K562 (cell line): ENCODE results near the gene INPP4B. TPM values are rescaled to one million over a fixed set of nuclear protein-coding genes. Genes with fewer than 3 reads are reported as not detected.

ENCODE experiments used
- ATAC-seq: fragments of 200-7000 bp; cut with Tn5 transposase; 3 replicates; pipeline ENCODE4 v1.9.1; 2020; ENCODE audit warnings: moderate library complexity
- BruUV-seq: library from RNA; stranded (reverse); fragments of 400-500 nt; replicated peaks from 2 replicates; lab custom pipeline; 2021; lab: Mats Ljungman, UMichigan
- CTCF ChIA-PET: fragments of 300-600 bp; formaldehyde crosslinking; extraction: SDS; loops from one replicate; lab custom pipeline; 2021; ENCODE audit warnings: low intra/inter-chr PET ratio; lab: Yijun Ruan, JAX
- POLR2A ChIA-PET: fragments of 300-600, 350-650 bp; sonication (Branson Sonifier 250); formaldehyde crosslinking; extraction: SDS; loops from one replicate; lab custom pipeline; 2021; ENCODE audit warnings: antibody characterized with exemption, inconsistent platforms; lab: Yijun Ruan, JAX
- DNase-seq, 4 experiments: peaks; one replicate each; pipeline versions ENCODE4 v3.0.0 to v3.0.0-alpha.2; 2011 to 2018; ENCODE audit warnings: low spot score in 3 of 4, mixed read lengths in 3 of 4; ENCODE audit errors: extremely low read depth in 1 of 4
- FAIRE-seq: peaks from 2 replicates; lab custom pipeline; 2011; peaks lifted over from hg19 to GRCh38; lab: Jason Lieb, UNC
- H2AFZ ChIP-seq: 2 replicates; pipeline ENCODE4 v1.6.0; 2011; ENCODE audit warnings: low read depth, low read length, control low read depth, inconsistent platforms
- H3K27ac ChIP-seq: fragments of 200-600 bp; 3 replicates; pipeline ENCODE4 v1.8.0; 2011; ENCODE audit warnings: low read depth, mild to moderate bottlenecking, control low read depth, inconsistent platforms, low read length, moderate library complexity, mixed read lengths; ENCODE audit errors: extremely low read depth
- H3K27me3 ChIP-seq, 2 experiments: fragments of 300-600 bp in 1 of 2; 2 replicates in 1 of 2; 3 replicates in 1 of 2; pipeline versions ENCODE4 v1.6.0 to v1.8.0; 2011; ENCODE audit warnings: inconsistent platforms in 2 of 2, low read length in 2 of 2, mild to moderate bottlenecking in 1 of 2, mixed read lengths in 1 of 2, moderate library complexity in 1 of 2; ENCODE audit not compliant: control insufficient read depth in 2 of 2, insufficient read depth in 2 of 2
- H3K36me3 ChIP-seq: fragments of 300-600 bp; 3 replicates; pipeline ENCODE4 v1.8.0; 2011; ENCODE audit warnings: mild to moderate bottlenecking, low read length, inconsistent platforms; ENCODE audit not compliant: control insufficient read depth, insufficient read depth
- H3K4me1 ChIP-seq, 2 experiments: fragments of 200-600 bp in 1 of 2; replicated peaks in 1 of 2; 2 replicates in 1 of 2; 3 replicates in 1 of 2; pipeline versions ENCODE4 v1.5.1 to v1.8.0; 2011; ENCODE audit warnings: inconsistent platforms in 2 of 2, low read length in 2 of 2, mild to moderate bottlenecking in 1 of 2, mixed read lengths in 1 of 2, moderate library complexity in 1 of 2; ENCODE audit not compliant: control insufficient read depth in 2 of 2, insufficient read depth in 2 of 2
- H3K4me2 ChIP-seq: 2 replicates; pipeline ENCODE4 v1.6.1; 2011; ENCODE audit warnings: low read length, control low read depth, inconsistent platforms, mixed read lengths; ENCODE audit not compliant: insufficient read depth
- H3K4me3 ChIP-seq: fragments of 200-600 bp; sonication (generic), shearing (Covaris generic); 2 replicates; pipeline ENCODE4 v1.5.1; 2016; ENCODE audit warnings: control low read depth, inconsistent platforms
- H3K79me2 ChIP-seq: fragments of 200-600 bp; 3 replicates; pipeline ENCODE4 v1.8.0; 2011; ENCODE audit warnings: low read length, inconsistent platforms; ENCODE audit not compliant: control insufficient read depth, insufficient read depth
- H3K9ac ChIP-seq, 2 experiments: 2 replicates each; pipeline versions ENCODE4 v1.6.0 to v1.6.1; 2011; ENCODE audit warnings: low read depth in 2 of 2, low read length in 2 of 2, control low read depth in 1 of 2, inconsistent platforms in 1 of 2, mild to moderate bottlenecking in 1 of 2, mixed read lengths in 1 of 2; ENCODE audit not compliant: insufficient read depth in 1 of 2
- H3K9me1 ChIP-seq: one replicate; pipeline ENCODE4 v1.6.0; 2011; ENCODE audit warnings: inconsistent platforms, mild to moderate bottlenecking, low read length, moderate library complexity; ENCODE audit not compliant: control insufficient read depth, insufficient read depth
- H3K9me3 ChIP-seq: replicated peaks from 2 replicates; pipeline ENCODE4 v1.5.1; 2011; ENCODE audit warnings: low read depth, low read length, inconsistent platforms; ENCODE audit not compliant: control insufficient read depth, insufficient read depth
- H4K20me1 ChIP-seq: replicated peaks from 2 replicates; pipeline ENCODE4 v1.6.1; 2011; ENCODE audit warnings: low read length, inconsistent platforms, mixed read lengths; ENCODE audit not compliant: control insufficient read depth, insufficient read depth
- BCLAF1 ChIP-seq, 2 experiments: fragments of 450-650 bp in 1 of 2; IDR thresholded peaks; 2 replicates each; pipeline ENCODE4 v1.6.1; 2011 to 2017; ENCODE audit warnings: low read depth in 2 of 2, antibody characterized with exemption in 1 of 2, borderline replicate concordance in 1 of 2, low read length in 1 of 2, mild to moderate bottlenecking in 1 of 2, mixed read lengths in 1 of 2; ENCODE audit not compliant: control insufficient read depth in 1 of 2
- ERF ChIP-seq: fragments of 450-650 bp; formaldehyde crosslinking; IDR thresholded peaks from 2 replicates; pipeline ENCODE4 v1.4.0; 2020; ENCODE audit warnings: mild to moderate bottlenecking, mixed read lengths
- ETS1 ChIP-seq: conservative IDR thresholded peaks from 2 replicates; pipeline ENCODE4 v1.6.1; 2011; ENCODE audit warnings: low read depth, mild to moderate bottlenecking, low read length; ENCODE audit not compliant: control insufficient read depth
- TBL1XR1 ChIP-seq, 2 experiments: IDR thresholded peaks; 2 replicates each; pipeline ENCODE4 v1.6.1; 2012; ENCODE audit warnings: improper control_type of control experiment in 2 of 2, low read length in 2 of 2, mild to moderate bottlenecking in 1 of 2
- ZNF584 ChIP-seq: fragments of 200-800 bp; sonication (Bioruptor generic); IDR thresholded peaks from 2 replicates; pipeline ENCODE4 v1.6.1; 2016; ENCODE audit warnings: low read depth, mild to moderate bottlenecking, missing genetic modification characterization, missing compliant biosample characterization
- WGBS: fragments of 100-300 bp; shearing (Covaris generic); methylation state at CpG from one replicate; pipeline ENCODE4 v1.1.6; 2016; ENCODE audit warnings: low coverage, mixed read lengths; ENCODE audit not compliant: insufficient coverage; ENCODE audit errors: missing lambda C conversion rate; 5-methylcytosine and 5-hydroxymethylcytosine counted together
- in situ Hi-C: fragments of 300-500 bp; cut with MboI; formaldehyde crosslinking; loops from 4 replicates; pipeline ENCODE4 v1.15.0; 2018; ENCODE audit warnings: inconsistent platforms, mixed read lengths
- intact Hi-C: fragments of 100-400 bp; cut with micrococcal nuclease; formaldehyde crosslinking; loops from 2 replicates; pipeline ENCODE4 v1.14.2; 2022
- polyA plus RNA-seq, 8 experiments: library from polyadenylated mRNA; depleted of rRNA in 4 of 8; stranded (reverse) in 5 of 8; unstranded in 3 of 8; fragments of >200 nt; fragmentation: Nextera tagmentation in 2 of 8; fragmentation: Illumina TruSeq in 1 of 8; extraction: Ambion mirVana in 2 of 8; extraction: Trizol in 1 of 8; gene quantifications; 2 replicates each; pipeline versions ENCODE4 v1.2.1 to v1.2.3, GENCODE V29; 2011 to 2014; ENCODE audit warnings: inconsistent platforms in 1 of 8, missing spikeins in 1 of 8
- total RNA-seq, 7 experiments: library from RNA; depleted of rRNA in 6 of 7; stranded (reverse); fragments of >200 nt in 6 of 7; fragmentation: Illumina TruSeq in 2 of 7; extraction: Trizol in 2 of 7; gene quantifications; 2 replicates each; pipeline versions ENCODE4 v1.2.1 to v1.2.3, GENCODE V29; 2011 to 2021; ENCODE audit warnings: low replicate concordance in 1 of 7

Gene INPP4B
- total and polyA plus RNA-seq, 9 of the 15 experiments (the other 6 are each of a cell fraction or from before 2014, with no cell fraction given), result 0.04 to 0.11 TPM; not detected in 7

GRCh38 chr4:142330311-142330710 lies 515.8 kb downstream of the INPP4B start:
- no peaks in the 10 kb centered on the region for H3K9me1 ChIP-seq
- H3K79me2 ChIP-seq, result no peaks in the 10 kb centered on the region
- intact Hi-C loops, result no loop called here
- FAIRE-seq (no peak), DNase-seq (no peak), ATAC-seq (no peak)
- no peak overlapping the region for H3K27ac ChIP-seq
- H3K36me3 ChIP-seq, result no peaks in the 10 kb centered on the region
- TF ChIP-seq BCLAF1 (IDR thresholded peaks at IDR 0.05; ENCODE audit: borderline replicate concordance in 1 of 2, control insufficient read depth in 1 of 2, low read depth in 2 of 2, low read length in 1 of 2) (no peak), TBL1XR1 (IDR thresholded peaks at IDR 0.05; ENCODE audit: low read length in 2 of 2) (no peak), ZNF584 (CRISPR knock-in tag) (no peak), ERF (CRISPR knock-in tag) (no peak), ETS1 (no peak)
- H3K4me3 ChIP-seq, result no peak overlapping the region
- H3K9ac ChIP-seq, result no peak overlapping the region
- POLR2A ChIA-PET, result no interaction called here
- H4K20me1 ChIP-seq, result no peaks in the 10 kb centered on the region
- no peak overlapping the region for H3K4me2 ChIP-seq
- no peaks in the 10 kb centered on the region for H3K27me3 ChIP-seq
- WGBS, result 5% methylated on average over 5 of the region's 5 CpGs
- no peaks in the 10 kb centered on the region for H3K9me3 ChIP-seq
- in situ Hi-C loops, result no loop called here
- no TSS peak for BruUV-seq
- H2AFZ ChIP-seq, result no peak overlapping the region
- CTCF ChIA-PET, result no interaction called here
- no peaks in the 10 kb centered on the region for H3K4me1 ChIP-seq
